ENCODE measurements around the gene GJD2. TPM values are rescaled to one million over a fixed set of nuclear protein-coding genes. Genes with fewer than 3 reads are reported as not detected.

The GJD2 gene
- total and polyA plus RNA-seq, 2 of the 13 experiments (the other 11 are each of a cell fraction or from before 2014, with no cell fraction given), result not detected

- no peak overlapping the region for H2AFZ ChIP-seq (ENCODE audit: low read length)
- no peak overlapping the region for H3K4me2 ChIP-seq (ENCODE audit: low read depth, low read length)
- H3K36me3 ChIP-seq (replicated peaks in 1 of 2; ENCODE audit: control insufficient read depth in 1 of 2, insufficient read depth in 2 of 2, low read length in 2 of 2), result no peaks in the 10 kb centered on the region
- H3K27ac ChIP-seq (ENCODE audit: extremely low read length, insufficient read depth, low read length), result no peak overlapping the region
- TF ChIP-seq IRF9 (CRISPR knock-in tag; IDR thresholded peaks at IDR 0.05; ENCODE audit: borderline replicate concordance) (no peak), GZF1 (CRISPR knock-in tag; IDR thresholded peaks at IDR 0.05) (peak; percentile 94), PCBP2 (optimal IDR thresholded peaks at IDR 0.05; ENCODE audit: low read depth, low read length, poor library complexity, severe bottlenecking) (no peak), GABPB1 (CRISPR knock-in tag; IDR thresholded peaks at IDR 0.05) (no peak)
- TF ChIP-seq, protein P1, sequence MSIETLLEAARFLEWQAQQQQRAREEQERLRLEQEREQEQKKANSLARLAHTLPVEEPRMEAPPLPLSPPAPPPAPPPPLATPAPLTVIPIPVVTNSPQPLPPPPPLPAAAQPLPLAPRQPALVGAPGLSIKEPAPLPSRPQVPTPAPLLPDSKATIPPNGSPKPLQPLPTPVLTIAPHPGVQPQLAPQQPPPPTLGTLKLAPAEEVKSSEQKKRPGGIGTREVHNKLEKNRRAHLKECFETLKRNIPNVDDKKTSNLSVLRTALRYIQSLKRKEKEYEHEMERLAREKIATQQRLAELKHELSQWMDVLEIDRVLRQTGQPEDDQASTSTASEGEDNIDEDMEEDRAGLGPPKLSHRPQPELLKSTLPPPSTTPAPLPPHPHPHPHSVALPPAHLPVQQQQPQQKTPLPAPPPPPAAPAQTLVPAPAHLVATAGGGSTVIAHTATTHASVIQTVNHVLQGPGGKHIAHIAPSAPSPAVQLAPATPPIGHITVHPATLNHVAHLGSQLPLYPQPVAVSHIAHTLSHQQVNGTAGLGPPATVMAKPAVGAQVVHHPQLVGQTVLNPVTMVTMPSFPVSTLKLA (IDR thresholded peaks at IDR 0.05), result peak; percentile 33; the same call in 1 of the 2 replicates
- TF ChIP-seq, protein P2, sequence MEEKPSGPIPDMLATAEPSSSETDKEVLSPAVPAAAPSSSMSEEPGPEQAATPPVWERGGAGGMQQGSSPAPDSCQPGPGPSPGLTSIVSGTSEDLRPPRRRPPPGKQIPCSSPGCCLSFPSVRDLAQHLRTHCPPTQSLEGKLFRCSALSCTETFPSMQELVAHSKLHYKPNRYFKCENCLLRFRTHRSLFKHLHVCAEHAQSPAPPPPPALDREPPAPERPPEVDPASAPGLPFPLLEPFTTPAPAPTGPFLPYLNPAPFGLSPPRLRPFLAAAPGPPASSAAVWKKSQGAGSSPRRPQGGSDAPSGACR (CRISPR knock-in tag; IDR thresholded peaks at IDR 0.05), result no peak
- no peaks in the 10 kb centered on the region for H4K20me1 ChIP-seq (ENCODE audit: insufficient read depth, low read length)
- FAIRE-seq, result no peak
- no peaks in the 10 kb centered on the region for H3K9me3 ChIP-seq (ENCODE audit: low read length)
- no TSS peak for BruUV-seq (replicated peaks)
- no peak overlapping the region for H3K4me3 ChIP-seq (replicated peaks in 1 of 3; ENCODE audit: insufficient read depth in 1 of 3, low read depth in 2 of 3, low read length in 3 of 3)
- DNase-seq (ENCODE audit: low spot score), result no peak
- H3K79me2 ChIP-seq (ENCODE audit: insufficient read depth, low read length), result no peaks in the 10 kb centered on the region
- in situ Hi-C loops (cut with HindIII; ENCODE audit: extremely low pct_ligation_motif_present, low pct_unique_long_range_greater_than_20kb), result no loop called here
- no peaks in the 10 kb centered on the region for H3K4me1 ChIP-seq (ENCODE audit: insufficient read depth, low read length)
- intact Hi-C loops (cut with micrococcal nuclease; ENCODE audit: unreplicated experiment), result no loop called here
- POLR2A ChIA-PET, result no interaction called here
- H3K9ac ChIP-seq (ENCODE audit: insufficient read depth, low read depth, low read length), result no peak overlapping the region
- CTCF ChIA-PET (ENCODE audit: low intra/inter-chr PET ratio, low total read pairs), result no interaction called here
- no peak for ATAC-seq
- no peaks in the 10 kb centered on the region for H3K27me3 ChIP-seq (ENCODE audit: control insufficient read depth in 1 of 2, insufficient read depth in 2 of 2, low read length in 2 of 2)
- 10% methylated on average over 5 of the region's 5 CpGs for WGBS (ENCODE audit: low lambda C conversion rate)
Measured at GRCh38 chr15:34714476-34715121, 40.2 kb downstream of the GJD2 start.
